Measurements from ENCODE around the gene ATP8B4. TPM values are rescaled to one million over a fixed set of nuclear protein-coding genes. Genes with fewer than 3 reads are reported as not detected.

ATP8B4 gene
- total RNA-seq, 4 donors from 2014 or later = 2.7 to 6.3 (median 3.7) TPM

Small RNA genes within 50 kb of the gene (small RNA-seq; reads per million reads assigned to genes)
- 0 to 0.17 (median 0) reads per million in 3 donors for gene RNA5SP394

Other genes starting within 250 kb of the ATP8B4 start
- gene SLC27A2, start 63.0 kb upstream of the ATP8B4 start, total RNA-seq = 1 to 10 TPM in 1 of 4 donors, under 1 TPM in 1, not detected in 2; 0.42 to 1.8 TPM
- 1 to 10 TPM in 3 of 4 donors, under 1 TPM in 1; 0.39 to 7.0 (median 3.5) TPM for gene HDC, start 146.5 kb upstream of the ATP8B4 start, total RNA-seq
- gene GABPB1, start 236.0 kb upstream of the ATP8B4 start, total RNA-seq = 10 to 100 TPM; 13.2 to 23.5 (median 15.4) TPM

Measured in esophagus muscularis mucosa (tissue), 4 donors.